Measurements from ENCODE around the gene HSPG2. TPM values are rescaled to one million over a fixed set of nuclear protein-coding genes. Genes with fewer than 3 reads are reported as not detected.

Gene HSPG2
- total RNA-seq, 5 donors from 2014 or later (not counting 1 experiment from before 2014, with no cell fraction given) = 4.4 to 9.3 (median 7.9) TPM

- no peaks in the 10 kb centered on the region for H3K36me3 ChIP-seq (ENCODE audit: control insufficient read depth in 2 of 2, extremely low read depth in 1 of 2, insufficient read depth in 1 of 2, low read length in 1 of 2)
- Mint-ChIP-seq H3K4me3 (no peak overlapping the region), H3K27ac (no peak overlapping the region), H3K4me1 (no peaks in the 10 kb centered on the region), H3K36me3 (no peaks in the 10 kb centered on the region), H3K9me3 (no peaks in the 10 kb centered on the region), H3K27me3 (no peaks in the 10 kb centered on the region)
- no peaks in the 10 kb centered on the region for H3K9me3 ChIP-seq
- DNase-seq = no peak
- H3K27me3 ChIP-seq (replicated peaks in 1 of 2; ENCODE audit: control insufficient read depth in 2 of 2, extremely low read depth in 1 of 2, insufficient read depth in 2 of 2, low read length in 1 of 2) = peaks cover 0 to 5% of the 10 kb centered on the region in 2 experiments
- no peak for ATAC-seq (replicated peaks in 1 of 4)
- H3K27ac ChIP-seq (ENCODE audit: low read length) = no peak overlapping the region
- WGBS (ENCODE audit: insufficient coverage) = 93% methylated on average over 11 of the region's 11 CpGs
- no peaks in the 10 kb centered on the region for H3K4me1 ChIP-seq (ENCODE audit: control insufficient read depth in 1 of 2, extremely low read depth in 1 of 2, insufficient read depth in 2 of 2, low read length in 2 of 2)
- no peak overlapping the region for H3K4me3 ChIP-seq (ENCODE audit: control insufficient read depth in 1 of 2, extremely low read depth in 1 of 2, low read length in 1 of 2)
- ChIA-PET POLR2A (no interaction called here), CTCF (no interaction called here)
These were observed 93.1 kb downstream of the HSPG2 start for GRCh38 chr1:21843996-21844395.

- H3K27me3 Mint-ChIP-seq = no peaks in the 10 kb centered on the region
- H3K4me1 Mint-ChIP-seq = no peaks in the 10 kb centered on the region
- no peak overlapping the region for H3K4me3 Mint-ChIP-seq
- Histone ChIP-seq H3K27ac (ENCODE audit: low read length) (no peak overlapping the region), H3K36me3 (ENCODE audit: control insufficient read depth in 2 of 2, extremely low read depth in 1 of 2, insufficient read depth in 1 of 2, low read length in 1 of 2) (no peaks in the 10 kb centered on the region), H3K27me3 (replicated peaks in 1 of 2; ENCODE audit: control insufficient read depth in 2 of 2, extremely low read depth in 1 of 2, insufficient read depth in 2 of 2, low read length in 1 of 2) (peaks cover 0 to 5% of the 10 kb centered on the region in 2 experiments), H3K4me1 (ENCODE audit: control insufficient read depth in 1 of 2, extremely low read depth in 1 of 2, insufficient read depth in 2 of 2, low read length in 2 of 2) (no peaks in the 10 kb centered on the region), H3K9me3 (no peaks in the 10 kb centered on the region), H3K4me3 (ENCODE audit: control insufficient read depth in 1 of 2, extremely low read depth in 1 of 2, low read length in 1 of 2) (no peak overlapping the region)
- DNase-seq = no peak
- ChIA-PET CTCF (no interaction called here), POLR2A (no interaction called here)
- 84% methylated on average over 7 of the region's 13 CpGs for WGBS (ENCODE audit: insufficient coverage)
- no peaks in the 10 kb centered on the region for H3K36me3 Mint-ChIP-seq
- H3K27ac Mint-ChIP-seq = no peak overlapping the region
- no peak for ATAC-seq (replicated peaks in 1 of 4)
- no peaks in the 10 kb centered on the region for H3K9me3 Mint-ChIP-seq
These were observed 93.9 kb downstream of the HSPG2 start for GRCh38 chr1:21843208-21843607.

GRCh38 chr1:21842606-21843162 is 94.4 kb downstream of the HSPG2 start:
- H3K27ac ChIP-seq (ENCODE audit: low read length) = no peak overlapping the region
- no peaks in the 10 kb centered on the region for H3K4me1 ChIP-seq (ENCODE audit: control insufficient read depth in 1 of 2, extremely low read depth in 1 of 2, insufficient read depth in 2 of 2, low read length in 2 of 2)
- peaks cover 0 to 5% of the 10 kb centered on the region in 2 experiments for H3K27me3 ChIP-seq (replicated peaks in 1 of 2; ENCODE audit: control insufficient read depth in 2 of 2, extremely low read depth in 1 of 2, insufficient read depth in 2 of 2, low read length in 1 of 2)
- no peaks in the 10 kb centered on the region for H3K27me3 Mint-ChIP-seq
- 80% methylated on average over 14 of the region's 15 CpGs for WGBS (ENCODE audit: insufficient coverage)
- H3K9me3 ChIP-seq = no peaks in the 10 kb centered on the region
- H3K9me3 Mint-ChIP-seq = no peaks in the 10 kb centered on the region
- CTCF ChIA-PET = no interaction called here
- DNase-seq = no peak
- H3K36me3 Mint-ChIP-seq = no peaks in the 10 kb centered on the region
- no peaks in the 10 kb centered on the region for H3K36me3 ChIP-seq (ENCODE audit: control insufficient read depth in 2 of 2, extremely low read depth in 1 of 2, insufficient read depth in 1 of 2, low read length in 1 of 2)
- H3K27ac Mint-ChIP-seq = no peak overlapping the region
- no peak overlapping the region for H3K4me3 Mint-ChIP-seq
- POLR2A ChIA-PET = no interaction called here
- H3K4me3 ChIP-seq (ENCODE audit: control insufficient read depth in 1 of 2, extremely low read depth in 1 of 2, low read length in 1 of 2) = no peak overlapping the region
- no peaks in the 10 kb centered on the region for H3K4me1 Mint-ChIP-seq
- no peak for ATAC-seq (replicated peaks in 1 of 4)

GRCh38 chr1:21841852-21842466 is 95.2 kb downstream of the HSPG2 start:
- Histone ChIP-seq H3K4me1 (ENCODE audit: control insufficient read depth in 1 of 2, extremely low read depth in 1 of 2, insufficient read depth in 2 of 2, low read length in 2 of 2) (no peaks in the 10 kb centered on the region), H3K27ac (ENCODE audit: low read length) (no peak overlapping the region), H3K9me3 (no peaks in the 10 kb centered on the region), H3K36me3 (ENCODE audit: control insufficient read depth in 2 of 2, extremely low read depth in 1 of 2, insufficient read depth in 1 of 2, low read length in 1 of 2) (no peaks in the 10 kb centered on the region), H3K4me3 (ENCODE audit: control insufficient read depth in 1 of 2, extremely low read depth in 1 of 2, low read length in 1 of 2) (no peak overlapping the region), H3K27me3 (replicated peaks in 1 of 2; ENCODE audit: control insufficient read depth in 2 of 2, extremely low read depth in 1 of 2, insufficient read depth in 2 of 2, low read length in 1 of 2) (peaks cover 0 to 5% of the 10 kb centered on the region in 2 experiments)
- ChIA-PET POLR2A (no interaction called here), CTCF (no interaction called here)
- no peak overlapping the region for H3K4me3 Mint-ChIP-seq
- H3K27me3 Mint-ChIP-seq = no peaks in the 10 kb centered on the region
- WGBS (ENCODE audit: insufficient coverage) = 84% methylated on average over 15 of the region's 21 CpGs
- no peaks in the 10 kb centered on the region for H3K4me1 Mint-ChIP-seq
- H3K36me3 Mint-ChIP-seq = no peaks in the 10 kb centered on the region
- H3K27ac Mint-ChIP-seq = no peak overlapping the region
- DNase-seq (no peak), ATAC-seq (replicated peaks in 1 of 4) (no peak)
- no peaks in the 10 kb centered on the region for H3K9me3 Mint-ChIP-seq

GRCh38 chr1:21840981-21841380 is 96.1 kb downstream of the HSPG2 start:
- ChIA-PET POLR2A (no interaction called here), CTCF (no interaction called here)
- DNase-seq = no peak
- Histone ChIP-seq H3K36me3 (ENCODE audit: control insufficient read depth in 2 of 2, extremely low read depth in 1 of 2, insufficient read depth in 1 of 2, low read length in 1 of 2) (no peaks in the 10 kb centered on the region), H3K27ac (ENCODE audit: low read length) (no peak overlapping the region), H3K9me3 (no peaks in the 10 kb centered on the region), H3K27me3 (replicated peaks in 1 of 2; ENCODE audit: control insufficient read depth in 2 of 2, extremely low read depth in 1 of 2, insufficient read depth in 2 of 2, low read length in 1 of 2) (peaks cover 0 to 5% of the 10 kb centered on the region in 2 experiments), H3K4me3 (ENCODE audit: control insufficient read depth in 1 of 2, extremely low read depth in 1 of 2, low read length in 1 of 2) (no peak overlapping the region), H3K4me1 (ENCODE audit: control insufficient read depth in 1 of 2, extremely low read depth in 1 of 2, insufficient read depth in 2 of 2, low read length in 2 of 2) (no peaks in the 10 kb centered on the region)
- Mint-ChIP-seq H3K9me3 (no peaks in the 10 kb centered on the region), H3K27me3 (no peaks in the 10 kb centered on the region), H3K27ac (no peak overlapping the region), H3K4me3 (no peak overlapping the region), H3K4me1 (no peaks in the 10 kb centered on the region), H3K36me3 (no peaks in the 10 kb centered on the region)
- ATAC-seq (replicated peaks in 1 of 4) = no peak
- WGBS (ENCODE audit: insufficient coverage) = 89% methylated on average over 7 of the region's 13 CpGs

- Mint-ChIP-seq H3K4me3 (no peak overlapping the region), H3K27ac (no peak overlapping the region), H3K27me3 (no peaks in the 10 kb centered on the region), H3K9me3 (peaks cover 0 to 8% (median 7%) of the 10 kb centered on the region in 3 donors), H3K36me3 (peaks cover 7% of the 10 kb centered on the region), H3K4me1 (no peaks in the 10 kb centered on the region)
- WGBS (ENCODE audit: insufficient coverage) = 84% methylated on average over 15 of the region's 19 CpGs
- POLR2A ChIA-PET = no interaction called here
- Histone ChIP-seq H3K9me3 (no peaks in the 10 kb centered on the region), H3K36me3 (ENCODE audit: control insufficient read depth in 2 of 2, extremely low read depth in 1 of 2, insufficient read depth in 1 of 2, low read length in 1 of 2) (no peaks in the 10 kb centered on the region), H3K27me3 (replicated peaks in 1 of 2; ENCODE audit: control insufficient read depth in 2 of 2, extremely low read depth in 1 of 2, insufficient read depth in 2 of 2, low read length in 1 of 2) (peaks cover 0 to 5% of the 10 kb centered on the region in 2 experiments), H3K4me1 (ENCODE audit: control insufficient read depth in 1 of 2, extremely low read depth in 1 of 2, insufficient read depth in 2 of 2, low read length in 2 of 2) (no peaks in the 10 kb centered on the region), H3K27ac (ENCODE audit: low read length) (no peak overlapping the region), H3K4me3 (ENCODE audit: control insufficient read depth in 1 of 2, extremely low read depth in 1 of 2, low read length in 1 of 2) (no peak overlapping the region)
- no peak for ATAC-seq (replicated peaks in 1 of 4)
- DNase-seq = no peak
- CTCF ChIA-PET = no interaction called here
These were observed 97.6 kb downstream of the HSPG2 start for GRCh38 chr1:21839337-21840037.

Measured in T-cell (primary cell).